Measurements from ENCODE around the gene CFAP141.

Gene CFAP141

GRCh38 chr1:154219541-154219940 lies 13.4 kb upstream of the CFAP141 start:
- TF ChIP-seq CTCF (IDR thresholded peaks at IDR 0.05; ENCODE audit: low read depth, low read length) (no peak), MYC (IDR thresholded peaks at IDR 0.05; ENCODE audit: low read depth, low read length) (peak; percentile 51), MAX (IDR thresholded peaks at IDR 0.05; ENCODE audit: low read depth, low read length) (peak; percentile 61; the same call in 1 of the 2 replicates)
- peak; percentile 67 for DNase-seq (ENCODE audit: low read depth)

GRCh38 chr1:154218545-154218944 lies 12.4 kb upstream of the CFAP141 start:
- DNase-seq (ENCODE audit: low read depth): no peak
- peak overlapping the region; percentile 96 for H3K4me3 ChIP-seq (ENCODE audit: low read depth, low read length)
- no peak for TF ChIP-seq POLR2A (IDR thresholded peaks at IDR 0.05; ENCODE audit: extremely low read depth, insufficient read length)
- no peak for TF ChIP-seq MAX (IDR thresholded peaks at IDR 0.05; ENCODE audit: low read depth, low read length)
- no peak for TF ChIP-seq MYC (IDR thresholded peaks at IDR 0.05; ENCODE audit: low read depth, low read length)
- TF ChIP-seq CTCF (IDR thresholded peaks at IDR 0.05; ENCODE audit: low read depth, low read length): no peak

More at GRCh38 chr1:154219541-154219940, 13.4 kb upstream of the CFAP141 start:
- peak overlapping the region; percentile 96 for H3K4me3 ChIP-seq (ENCODE audit: low read depth, low read length)

GRCh38 chr1:154213274-154213673 lies 7.1 kb upstream of the CFAP141 start:
- no peak for DNase-seq (ENCODE audit: low read depth)

GRCh38 chr1:154212083-154212482 lies 6.0 kb upstream of the CFAP141 start:
- H3K4me3 ChIP-seq (ENCODE audit: low read depth, low read length): no peak overlapping the region
- DNase-seq (ENCODE audit: low read depth): no peak
- TF ChIP-seq POLR2A (IDR thresholded peaks at IDR 0.05; ENCODE audit: extremely low read depth, insufficient read length): no peak
- TF ChIP-seq CTCF (IDR thresholded peaks at IDR 0.05; ENCODE audit: low read depth, low read length): no peak
- no peak for TF ChIP-seq MYC (IDR thresholded peaks at IDR 0.05; ENCODE audit: low read depth, low read length)
- no peak for TF ChIP-seq MAX (IDR thresholded peaks at IDR 0.05; ENCODE audit: low read depth, low read length)

More at GRCh38 chr1:154213274-154213673, 7.1 kb upstream of the CFAP141 start:
- TF ChIP-seq POLR2A (IDR thresholded peaks at IDR 0.05; ENCODE audit: extremely low read depth, insufficient read length): no peak
- no peak for TF ChIP-seq CTCF (IDR thresholded peaks at IDR 0.05; ENCODE audit: low read depth, low read length)
- no peak for TF ChIP-seq MYC (IDR thresholded peaks at IDR 0.05; ENCODE audit: low read depth, low read length)
- TF ChIP-seq MAX (IDR thresholded peaks at IDR 0.05; ENCODE audit: low read depth, low read length): no peak
- no peak overlapping the region for H3K4me3 ChIP-seq (ENCODE audit: low read depth, low read length)

GRCh38 chr1:154208677-154209388 lies 2.7 kb upstream of the CFAP141 start:
- DNase-seq (ENCODE audit: low read depth): peak; percentile 42
- TF ChIP-seq MAX (IDR thresholded peaks at IDR 0.05; ENCODE audit: low read depth, low read length) (no peak), CTCF (IDR thresholded peaks at IDR 0.05; ENCODE audit: low read depth, low read length) (no peak), MYC (IDR thresholded peaks at IDR 0.05; ENCODE audit: low read depth, low read length) (no peak), POLR2A (IDR thresholded peaks at IDR 0.05; ENCODE audit: extremely low read depth, insufficient read length) (no peak)
- H3K4me3 ChIP-seq (ENCODE audit: low read depth, low read length): no peak overlapping the region

Data from NB4 (cell line).